DND-41 (cell line): ENCODE results near the gene CACNB2.

ENCODE experiments used
- ATAC-seq: fragments of 200-7000 bp; cut with Tn5 transposase; 3 replicates; pipeline ENCODE4 v1.9.1; 2021; ENCODE audit warnings: low read depth; ENCODE audit not compliant: insufficient read depth
- DNase-seq: peaks from one replicate; pipeline ENCODE4 v3.0.0-alpha.2; 2020
- H2AFZ ChIP-seq: 2 replicates; pipeline ENCODE4 v1.6.0; 2012; ENCODE audit warnings: low read depth, low read length
- H3K27ac ChIP-seq: 2 replicates; pipeline ENCODE4 v1.5.1; 2012; ENCODE audit warnings: low read length, inconsistent platforms
- H3K27me3 ChIP-seq: fragments of 200-600 bp; sonication (generic); 2 replicates; pipeline ENCODE4 v1.6.0; 2012; ENCODE audit warnings: low read length, mild to moderate bottlenecking, inconsistent platforms; ENCODE audit not compliant: insufficient read depth, poor library complexity
- H3K36me3 ChIP-seq: 2 replicates; pipeline ENCODE4 v1.5.1; 2012; ENCODE audit warnings: low read length, inconsistent platforms; ENCODE audit not compliant: insufficient read depth
- H3K4me1 ChIP-seq: 2 replicates; pipeline ENCODE4 v1.5.1; 2012; ENCODE audit warnings: mild to moderate bottlenecking, low read length; ENCODE audit not compliant: insufficient read depth
- H3K4me2 ChIP-seq: 2 replicates; pipeline ENCODE4 v1.6.0; 2012; ENCODE audit warnings: mild to moderate bottlenecking, moderate library complexity, low read length, inconsistent platforms; ENCODE audit not compliant: insufficient read depth
- H3K4me3 ChIP-seq, 2 experiments: fragments of 200-600 bp in 1 of 2; shearing (Covaris generic) in 1 of 2; 2 replicates each; pipeline ENCODE4 v1.5.1; 2012 to 2016; ENCODE audit warnings: inconsistent platforms in 2 of 2, low read length in 2 of 2, mild to moderate bottlenecking in 2 of 2, low read depth in 1 of 2, moderate library complexity in 1 of 2
- H3K79me2 ChIP-seq: 2 replicates; pipeline ENCODE4 v1.6.0; 2012; ENCODE audit warnings: low read length, inconsistent platforms; ENCODE audit not compliant: insufficient read depth
- H3K9ac ChIP-seq: 2 replicates; pipeline ENCODE4 v1.6.0; 2012; ENCODE audit warnings: low read depth, mild to moderate bottlenecking, inconsistent platforms, low read length, moderate library complexity
- H3K9me3 ChIP-seq: 2 replicates; pipeline ENCODE4 v1.5.1; 2012; ENCODE audit warnings: low read length, moderate library complexity, mild to moderate bottlenecking, inconsistent platforms; ENCODE audit not compliant: insufficient read depth, severe bottlenecking
- H4K20me1 ChIP-seq: 2 replicates; pipeline ENCODE4 v1.6.0; 2012; ENCODE audit warnings: low read length; ENCODE audit not compliant: insufficient read depth
- EZH2 ChIP-seq: IDR thresholded peaks from 3 replicates; pipeline ENCODE4 v1.6.1; 2012; ENCODE audit warnings: borderline replicate concordance, low read depth, mild to moderate bottlenecking, moderate library complexity, low read length, inconsistent platforms; ENCODE audit not compliant: severe bottlenecking
- TF ChIP-seq, protein P1 (sequence below): IDR thresholded peaks from 2 replicates; pipeline ENCODE4 v1.5.1; 2012; ENCODE audit warnings: borderline replicate concordance, low read length, moderate library complexity, mild to moderate bottlenecking; ENCODE audit not compliant: poor library complexity, severe bottlenecking; ENCODE audit errors: extremely low read depth

CACNB2 gene

GRCh38 chr10:18279173-18279572 lies 138.9 kb downstream of the CACNB2 start:
- DNase-seq (peak; percentile 19), ATAC-seq (peak; percentile 81)
- Histone ChIP-seq H3K9me3 (no peaks in the 10 kb centered on the region), H3K27me3 (no peaks in the 10 kb centered on the region), H4K20me1 (no peaks in the 10 kb centered on the region), H3K27ac (peak overlapping the region; percentile 47; the same call in 1 of the 2 replicates), H3K79me2 (no peaks in the 10 kb centered on the region), H3K4me3 (no peak overlapping the region), H3K9ac (no peak overlapping the region), H3K4me2 (no peak overlapping the region), H3K4me1 (peaks cover 31% of the 10 kb centered on the region), H3K36me3 (no peaks in the 10 kb centered on the region), H2AFZ (no peak overlapping the region)
- no peak for TF ChIP-seq EZH2
- TF ChIP-seq, protein P1, sequence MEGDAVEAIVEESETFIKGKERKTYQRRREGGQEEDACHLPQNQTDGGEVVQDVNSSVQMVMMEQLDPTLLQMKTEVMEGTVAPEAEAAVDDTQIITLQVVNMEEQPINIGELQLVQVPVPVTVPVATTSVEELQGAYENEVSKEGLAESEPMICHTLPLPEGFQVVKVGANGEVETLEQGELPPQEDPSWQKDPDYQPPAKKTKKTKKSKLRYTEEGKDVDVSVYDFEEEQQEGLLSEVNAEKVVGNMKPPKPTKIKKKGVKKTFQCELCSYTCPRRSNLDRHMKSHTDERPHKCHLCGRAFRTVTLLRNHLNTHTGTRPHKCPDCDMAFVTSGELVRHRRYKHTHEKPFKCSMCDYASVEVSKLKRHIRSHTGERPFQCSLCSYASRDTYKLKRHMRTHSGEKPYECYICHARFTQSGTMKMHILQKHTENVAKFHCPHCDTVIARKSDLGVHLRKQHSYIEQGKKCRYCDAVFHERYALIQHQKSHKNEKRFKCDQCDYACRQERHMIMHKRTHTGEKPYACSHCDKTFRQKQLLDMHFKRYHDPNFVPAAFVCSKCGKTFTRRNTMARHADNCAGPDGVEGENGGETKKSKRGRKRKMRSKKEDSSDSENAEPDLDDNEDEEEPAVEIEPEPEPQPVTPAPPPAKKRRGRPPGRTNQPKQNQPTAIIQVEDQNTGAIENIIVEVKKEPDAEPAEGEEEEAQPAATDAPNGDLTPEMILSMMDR = no peak

GRCh38 chr10:18282094-18282493 lies 141.9 kb downstream of the CACNB2 start:
- peak; percentile 54 for ATAC-seq
- H3K27me3 ChIP-seq = no peaks in the 10 kb centered on the region

DNA sequence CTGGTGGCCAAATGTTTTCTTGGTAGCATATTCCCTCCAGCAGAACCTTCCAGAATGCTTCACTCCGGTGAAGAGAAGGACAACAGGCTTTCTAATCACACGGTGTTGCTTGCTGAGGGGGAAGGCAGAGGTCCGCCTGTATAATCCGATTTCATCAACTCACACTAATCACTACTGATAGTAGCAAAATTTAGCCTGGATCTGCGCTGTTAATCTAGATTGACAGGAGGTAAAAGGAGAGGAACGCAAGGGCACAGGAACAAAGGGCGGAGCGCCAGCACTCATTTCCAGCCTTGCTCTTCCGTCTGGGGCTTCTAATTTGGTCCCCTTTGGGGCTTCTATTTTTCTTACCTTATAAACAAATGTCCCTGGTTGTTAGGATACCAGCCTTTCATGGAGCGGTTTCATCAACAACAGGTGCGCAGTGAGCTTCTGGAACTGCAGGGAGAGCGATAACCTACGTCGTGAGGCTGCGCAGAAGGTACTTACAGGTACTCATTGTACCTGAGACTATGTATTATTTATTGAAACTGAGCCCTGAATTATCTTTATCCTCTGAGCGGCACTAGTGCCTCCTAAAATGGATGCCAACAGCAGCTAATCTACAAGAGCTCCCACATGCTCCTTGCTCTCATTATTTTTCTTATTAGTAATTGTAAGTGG lies 150.6 kb downstream of the CACNB2 start:
- no peak overlapping the region for H3K4me3 ChIP-seq
- no peak overlapping the region for H3K27ac ChIP-seq
- H4K20me1 ChIP-seq = no peaks in the 10 kb centered on the region
- H3K9ac ChIP-seq = no peak overlapping the region
- no peaks in the 10 kb centered on the region for H3K27me3 ChIP-seq
- no peaks in the 10 kb centered on the region for H3K36me3 ChIP-seq
- H3K4me2 ChIP-seq = no peak overlapping the region
- no peaks in the 10 kb centered on the region for H3K79me2 ChIP-seq
- ATAC-seq (no peak), DNase-seq (no peak)
- H2AFZ ChIP-seq = no peak overlapping the region
- H3K9me3 ChIP-seq = no peaks in the 10 kb centered on the region
- TF ChIP-seq, protein P1 = no peak
- TF ChIP-seq EZH2 = no peak
- no peaks in the 10 kb centered on the region for H3K4me1 ChIP-seq

More at GRCh38 chr10:18282094-18282493, 141.9 kb downstream of the CACNB2 start:
- 0 out of 2 replicates have a peak overlapping the region, but pooled peaks have one; percentile 7 for H3K4me2 ChIP-seq
- no peaks in the 10 kb centered on the region for H4K20me1 ChIP-seq
- peak overlapping the region; percentile 62 for H3K27ac ChIP-seq
- H3K36me3 ChIP-seq = no peaks in the 10 kb centered on the region
- H3K9me3 ChIP-seq = no peaks in the 10 kb centered on the region
- DNase-seq = peak; percentile 20
- H3K4me1 ChIP-seq = peaks cover 35% of the 10 kb centered on the region
- no peak overlapping the region for H3K4me3 ChIP-seq
- no peak overlapping the region; the same call in 1 of the 2 replicates for H2AFZ ChIP-seq
- H3K79me2 ChIP-seq = no peaks in the 10 kb centered on the region
- no peak overlapping the region for H3K9ac ChIP-seq
- TF ChIP-seq, protein P1 = no peak
- TF ChIP-seq EZH2 = no peak
